Parathyroid adenoma (tissue), 2 donors: ENCODE data around the gene RIPOR2.

ENCODE experiments used
- H2AFZ ChIP-seq: fragments of 300-600 bp; sonication (generic); one replicate; pipeline ENCODE4 v1.7.0; 2017; ENCODE audit warnings: antibody characterized with exemption, mild to moderate bottlenecking
- H3K27ac ChIP-seq: fragments of 300-600 bp; sonication (generic); one replicate; pipeline ENCODE4 v1.7.0; 2017
- H3K27me3 ChIP-seq: fragments of 300-600 bp; sonication (generic); one replicate; pipeline ENCODE4 v1.7.0; 2017; ENCODE audit warnings: low read length; ENCODE audit not compliant: control insufficient read depth, insufficient read depth
- H3K36me3 ChIP-seq: fragments of 300-600 bp; sonication (generic); one replicate; pipeline ENCODE4 v1.7.0; 2017; ENCODE audit warnings: low read length; ENCODE audit not compliant: control insufficient read depth, insufficient read depth
- H3K4me1 ChIP-seq: fragments of 300-600 bp; sonication (generic); one replicate; pipeline ENCODE4 v1.7.0; 2017; ENCODE audit warnings: control low read depth
- H3K4me2 ChIP-seq: fragments of 300-600 bp; sonication (generic); one replicate; pipeline ENCODE4 v1.7.0; 2017; ENCODE audit warnings: low read length
- H3K4me3 ChIP-seq: fragments of 300-600 bp; sonication (generic); one replicate; pipeline ENCODE4 v1.7.0; 2017; ENCODE audit warnings: low read depth, low read length
- H3K79me2 ChIP-seq: fragments of 300-600 bp; sonication (generic); one replicate; pipeline ENCODE4 v1.7.0; 2017; ENCODE audit warnings: control low read depth
- H3K9ac ChIP-seq: fragments of 300-600 bp; sonication (generic); one replicate; pipeline ENCODE4 v1.7.0; 2017; ENCODE audit warnings: mild to moderate bottlenecking
- H3K9me3 ChIP-seq: fragments of 300-600 bp; sonication (generic); one replicate; pipeline ENCODE4 v1.7.0; 2017; ENCODE audit warnings: low read length; ENCODE audit not compliant: control insufficient read depth
- TF ChIP-seq, protein P1 (sequence below): fragments of 300-600 bp; sonication (generic); IDR thresholded peaks from one replicate; pipeline ENCODE4 v1.7.0; 2017; ENCODE audit warnings: antibody characterized with exemption, mild to moderate bottlenecking
- donor health status: primary hyperparathyroidism.

RIPOR2 gene

DNA sequence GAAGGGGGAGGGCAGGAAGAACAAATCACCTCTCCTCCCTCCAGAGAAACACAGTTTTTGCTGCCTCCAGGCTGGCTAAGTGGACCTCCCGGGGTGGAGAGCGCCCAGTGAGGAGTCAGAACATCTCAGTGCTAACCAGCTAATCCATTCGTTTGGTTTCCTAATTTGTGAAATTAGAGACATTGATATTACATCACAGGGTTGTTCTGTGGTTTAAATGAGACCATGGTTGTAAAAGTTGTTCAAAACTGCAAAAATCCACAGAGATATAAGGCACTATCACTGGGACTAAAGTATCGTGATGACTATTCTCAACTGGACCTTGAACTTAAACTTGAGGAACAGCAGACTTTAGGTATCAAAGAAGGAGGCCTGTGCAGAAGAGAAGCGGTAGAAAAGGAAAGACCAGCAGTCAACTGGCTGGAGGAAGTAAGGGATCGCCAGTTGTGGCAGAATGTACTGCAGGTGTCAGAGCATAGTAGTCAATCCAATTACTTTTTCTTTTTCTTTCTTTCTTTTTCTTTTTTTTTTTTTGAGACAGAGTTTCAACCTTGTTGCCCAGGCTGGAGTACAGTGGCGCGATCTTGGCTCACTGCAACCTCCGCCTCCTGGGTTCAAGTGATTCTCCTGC is 33.9 kb downstream of the RIPOR2 start:
- Histone ChIP-seq H3K4me2 (no peak overlapping the region), H3K9ac (no peak overlapping the region), H3K4me1 (no peaks in the 10 kb centered on the region), H3K27me3 (no peaks in the 10 kb centered on the region), H3K27ac (no peak overlapping the region), H3K4me3 (no peak overlapping the region), H3K79me2 (no peaks in the 10 kb centered on the region), H3K9me3 (no peaks in the 10 kb centered on the region), H3K36me3 (no peaks in the 10 kb centered on the region), H2AFZ (no peak overlapping the region)
- TF ChIP-seq, protein P1, sequence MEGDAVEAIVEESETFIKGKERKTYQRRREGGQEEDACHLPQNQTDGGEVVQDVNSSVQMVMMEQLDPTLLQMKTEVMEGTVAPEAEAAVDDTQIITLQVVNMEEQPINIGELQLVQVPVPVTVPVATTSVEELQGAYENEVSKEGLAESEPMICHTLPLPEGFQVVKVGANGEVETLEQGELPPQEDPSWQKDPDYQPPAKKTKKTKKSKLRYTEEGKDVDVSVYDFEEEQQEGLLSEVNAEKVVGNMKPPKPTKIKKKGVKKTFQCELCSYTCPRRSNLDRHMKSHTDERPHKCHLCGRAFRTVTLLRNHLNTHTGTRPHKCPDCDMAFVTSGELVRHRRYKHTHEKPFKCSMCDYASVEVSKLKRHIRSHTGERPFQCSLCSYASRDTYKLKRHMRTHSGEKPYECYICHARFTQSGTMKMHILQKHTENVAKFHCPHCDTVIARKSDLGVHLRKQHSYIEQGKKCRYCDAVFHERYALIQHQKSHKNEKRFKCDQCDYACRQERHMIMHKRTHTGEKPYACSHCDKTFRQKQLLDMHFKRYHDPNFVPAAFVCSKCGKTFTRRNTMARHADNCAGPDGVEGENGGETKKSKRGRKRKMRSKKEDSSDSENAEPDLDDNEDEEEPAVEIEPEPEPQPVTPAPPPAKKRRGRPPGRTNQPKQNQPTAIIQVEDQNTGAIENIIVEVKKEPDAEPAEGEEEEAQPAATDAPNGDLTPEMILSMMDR, result no peak

DNA sequence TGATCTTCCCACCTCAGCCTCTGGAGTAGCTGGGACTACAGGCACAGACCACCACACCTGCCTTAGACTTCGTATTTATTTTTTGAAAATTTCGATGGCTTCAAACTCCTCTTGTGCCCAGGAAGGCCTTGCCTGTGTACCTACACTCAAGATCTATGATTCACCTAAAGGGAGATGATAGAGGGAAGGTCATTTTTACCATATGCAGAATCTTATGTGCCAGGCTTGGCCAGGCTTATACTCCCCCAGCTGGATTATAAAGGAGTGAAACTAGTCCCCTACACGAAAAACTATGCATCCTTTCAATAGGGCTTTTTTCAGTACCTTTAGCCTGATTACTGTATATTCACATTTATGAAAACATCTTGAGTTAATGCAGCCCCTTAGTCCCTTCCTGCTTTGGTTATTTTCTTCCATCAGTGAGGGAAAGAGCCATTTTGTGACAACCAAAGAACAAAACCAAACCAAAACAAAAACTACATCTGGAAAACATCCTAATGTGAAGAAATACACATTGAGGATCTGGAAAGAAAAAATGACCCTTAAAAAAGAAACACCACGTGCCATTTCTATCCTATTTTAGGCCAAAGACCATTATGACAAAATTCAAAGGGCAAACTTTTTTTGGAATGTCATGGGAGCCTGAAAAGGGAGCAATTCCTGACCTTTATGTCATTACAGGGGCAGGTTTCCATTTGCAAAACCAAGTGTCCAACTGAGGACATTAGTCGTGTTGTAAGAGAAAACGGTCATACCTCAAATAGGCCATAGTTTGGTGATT is 34.7 kb downstream of the RIPOR2 start:
- Histone ChIP-seq H3K27ac (no peak overlapping the region), H2AFZ (no peak overlapping the region), H3K9ac (no peak overlapping the region), H3K79me2 (no peaks in the 10 kb centered on the region), H3K4me2 (no peak overlapping the region), H3K27me3 (no peaks in the 10 kb centered on the region), H3K4me1 (no peaks in the 10 kb centered on the region), H3K36me3 (no peaks in the 10 kb centered on the region), H3K9me3 (no peaks in the 10 kb centered on the region), H3K4me3 (no peak overlapping the region)
- TF ChIP-seq, protein P1, result no peak

DNA sequence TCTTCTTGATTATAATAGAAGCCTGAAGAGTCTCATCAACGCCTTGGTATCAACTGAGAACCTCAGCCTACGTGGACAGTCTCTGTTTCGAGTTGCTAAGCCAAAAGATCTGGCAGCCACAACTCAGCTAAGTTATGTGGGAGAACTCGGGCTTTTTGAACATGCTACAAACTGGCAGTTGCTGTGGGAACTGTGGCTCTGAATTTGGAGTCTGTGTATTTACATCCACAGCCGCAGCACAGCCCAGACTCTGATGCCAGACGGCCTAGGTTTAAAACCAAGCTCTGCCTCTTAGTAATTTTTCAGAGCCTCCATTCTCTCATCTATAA is 35.8 kb downstream of the RIPOR2 start:
- Histone ChIP-seq H3K9ac (no peak overlapping the region), H3K27ac (no peak overlapping the region), H2AFZ (no peak overlapping the region), H3K36me3 (no peaks in the 10 kb centered on the region), H3K4me1 (no peaks in the 10 kb centered on the region), H3K79me2 (no peaks in the 10 kb centered on the region), H3K27me3 (no peaks in the 10 kb centered on the region), H3K9me3 (no peaks in the 10 kb centered on the region), H3K4me3 (no peak overlapping the region), H3K4me2 (no peak overlapping the region)
- TF ChIP-seq, protein P1, result no peak

DNA sequence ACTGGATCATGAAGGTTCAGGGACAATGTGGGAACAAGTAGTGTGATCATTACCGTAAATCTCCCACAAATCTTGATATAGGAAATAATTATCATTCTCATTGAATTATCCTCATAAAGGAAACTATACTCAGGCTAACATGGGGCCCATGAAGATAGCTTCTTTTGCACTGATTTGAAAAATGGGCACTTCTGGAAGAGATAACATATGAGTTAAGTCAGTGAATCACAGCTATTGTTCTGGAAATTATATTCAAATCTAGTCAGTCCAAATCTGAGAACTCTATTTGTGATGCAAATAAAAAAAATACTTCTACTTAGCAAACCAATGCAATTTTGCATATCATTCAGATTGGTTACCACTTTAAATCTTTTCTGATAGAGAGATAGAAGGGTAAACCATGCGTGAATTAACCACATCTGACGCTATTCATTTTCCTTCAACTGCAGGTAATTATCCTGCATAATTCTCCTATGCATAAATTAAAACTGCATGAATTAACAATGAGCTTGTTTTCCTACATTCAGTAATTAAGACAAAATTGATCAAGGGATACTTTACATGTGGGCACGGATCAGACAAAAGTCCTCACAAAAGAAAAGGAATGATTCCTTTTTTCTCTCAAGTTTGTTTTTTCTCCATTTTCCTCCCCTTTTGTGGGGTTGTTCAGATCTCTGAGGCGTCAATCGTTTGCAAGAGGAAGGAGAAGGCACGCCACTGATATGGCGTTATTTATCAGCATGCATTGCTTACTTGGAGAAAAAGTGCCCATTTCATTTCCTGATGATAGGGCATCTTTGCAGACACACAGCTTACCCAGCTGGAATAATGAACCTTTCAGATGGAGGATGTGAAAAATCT is 36.4 kb downstream of the RIPOR2 start:
- Histone ChIP-seq H3K9ac (no peak overlapping the region), H2AFZ (no peak overlapping the region), H3K27ac (no peak overlapping the region), H3K36me3 (no peaks in the 10 kb centered on the region), H3K4me1 (no peaks in the 10 kb centered on the region), H3K4me3 (no peak overlapping the region), H3K9me3 (no peaks in the 10 kb centered on the region), H3K27me3 (no peaks in the 10 kb centered on the region), H3K4me2 (no peak overlapping the region), H3K79me2 (no peaks in the 10 kb centered on the region)
- TF ChIP-seq, protein P1, result no peak
